GDM1 (cell line): ENCODE measurements around the gene SNRNP48.

Experiments
- DNase-seq: peaks from one replicate; lab custom pipeline; 2025; lab: John Stamatoyannopoulos, UW

Gene SNRNP48

DNA sequence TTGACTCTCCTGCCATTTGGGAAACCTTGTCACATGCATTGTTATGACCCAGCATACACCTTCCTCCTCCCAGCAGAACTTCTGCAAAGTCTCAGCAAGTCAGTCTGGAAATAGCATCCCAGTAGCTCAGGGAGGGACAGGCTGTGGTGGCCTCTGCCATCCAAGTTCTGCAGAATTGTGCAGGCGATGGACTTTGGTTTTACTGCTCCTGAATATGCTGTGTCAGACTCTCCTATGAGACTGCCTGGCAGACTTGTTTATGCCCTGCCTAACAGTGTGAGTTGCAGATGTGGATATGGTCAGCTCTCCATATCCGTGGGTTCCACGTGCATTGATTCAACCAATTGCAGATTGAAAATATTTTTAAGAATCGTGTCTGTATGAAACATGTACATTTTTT is 52.8 kb downstream of the SNRNP48 start:
- DNase-seq = no peak

GRCh38 chr6:7644417-7644816 is 54.4 kb downstream of the SNRNP48 start:
- DNase-seq = no peak

GRCh38 chr6:7646394-7646793 is 56.4 kb downstream of the SNRNP48 start:
- DNase-seq = no peak

GRCh38 chr6:7647504-7647903 is 57.5 kb downstream of the SNRNP48 start:
- DNase-seq = no peak

DNA sequence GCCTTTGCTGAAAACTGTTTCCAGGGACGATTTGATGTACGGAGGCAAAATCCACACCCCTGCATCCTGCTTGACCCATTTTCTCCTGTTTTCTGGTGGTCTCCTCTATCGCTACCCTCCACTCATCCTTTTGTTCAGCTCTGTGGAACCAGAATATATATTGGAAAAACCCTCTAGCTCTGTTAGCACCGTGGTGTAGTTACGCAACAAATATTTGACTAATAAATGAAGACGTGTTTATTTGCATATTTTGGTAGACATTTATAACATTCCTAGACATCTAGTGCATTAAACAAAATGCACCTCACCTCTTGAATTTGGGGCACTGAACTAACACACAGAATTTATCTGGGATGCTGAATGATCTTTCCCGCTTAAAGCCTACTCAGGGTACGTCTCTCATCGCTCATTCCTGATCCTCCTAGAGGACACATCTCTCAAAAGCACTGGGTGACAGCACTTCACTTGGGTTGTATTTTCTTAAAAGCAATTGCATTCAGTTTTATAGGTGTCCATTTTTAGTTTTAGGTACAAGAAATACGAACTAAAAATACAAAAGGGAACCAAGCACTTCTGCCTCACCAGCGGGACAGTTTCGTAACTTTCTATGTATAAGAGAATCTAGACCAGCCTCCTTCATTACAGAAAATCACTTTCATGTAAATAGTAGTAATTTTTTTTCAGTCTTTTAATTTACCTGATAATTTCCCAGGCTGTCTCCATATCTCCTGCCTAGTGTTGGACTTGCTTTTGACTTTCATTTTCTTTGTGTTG is 59.2 kb downstream of the SNRNP48 start:
- no peak for DNase-seq

DNA sequence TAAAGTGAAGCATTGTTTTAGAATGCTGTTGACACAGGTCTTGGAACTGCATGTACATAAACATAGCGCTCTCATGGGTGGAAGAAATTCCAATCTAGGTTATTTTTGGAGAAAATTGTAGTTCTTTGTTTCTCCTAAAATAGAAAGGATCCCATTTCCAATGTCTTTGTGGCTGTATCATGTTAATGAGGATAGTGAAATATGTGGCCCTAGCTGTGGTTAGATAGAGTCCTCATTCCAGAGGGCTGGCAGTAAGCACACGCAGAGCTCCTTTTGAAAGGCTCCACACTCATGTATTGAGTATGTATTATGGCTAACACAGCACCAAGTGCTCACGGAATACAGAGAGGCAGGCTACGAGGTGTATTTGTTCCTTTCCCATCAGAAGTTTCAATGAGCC is 60.9 kb downstream of the SNRNP48 start:
- DNase-seq = no peak

DNA sequence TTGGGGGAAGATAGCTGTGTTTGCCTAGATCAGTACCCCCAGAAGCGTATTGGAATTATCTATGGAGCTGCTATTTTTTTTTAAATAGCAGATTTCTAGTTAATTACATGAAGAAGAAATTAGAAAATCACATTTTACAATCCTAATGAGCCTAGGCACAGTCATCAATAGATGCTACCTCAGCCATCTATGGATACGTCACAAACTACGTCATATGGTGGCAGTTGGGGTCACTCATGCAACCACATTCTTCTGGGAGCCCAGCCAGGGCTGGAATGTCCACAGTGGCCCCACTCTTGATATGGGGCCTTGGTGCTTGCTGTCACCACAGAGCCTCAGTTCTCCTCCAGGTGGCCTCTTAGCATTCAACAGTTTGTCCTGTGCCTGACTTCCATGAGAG is 63.0 kb downstream of the SNRNP48 start:
- DNase-seq = no peak

GRCh38 chr6:7656355-7656754 is 66.4 kb downstream of the SNRNP48 start:
- no peak for DNase-seq

DNA sequence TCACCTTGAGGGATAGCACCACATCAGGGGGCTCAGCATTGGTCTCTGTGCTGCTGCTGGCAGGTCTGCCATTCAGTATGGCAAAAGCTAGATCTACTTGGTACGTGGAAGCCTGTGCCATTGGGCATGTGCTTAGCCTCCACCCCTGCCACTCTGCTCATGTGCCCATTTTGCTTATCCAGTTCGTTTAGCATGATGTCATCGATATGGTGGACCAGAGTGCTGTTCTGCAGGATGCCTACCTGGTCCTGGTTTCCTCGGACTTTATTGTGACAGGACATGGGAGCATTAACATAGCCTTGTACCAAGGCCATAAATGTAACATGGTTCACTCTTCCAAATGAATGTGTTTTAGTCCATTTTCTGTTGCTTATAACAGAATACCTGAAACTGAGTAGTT is 68.5 kb downstream of the SNRNP48 start:
- no peak for DNase-seq

DNA sequence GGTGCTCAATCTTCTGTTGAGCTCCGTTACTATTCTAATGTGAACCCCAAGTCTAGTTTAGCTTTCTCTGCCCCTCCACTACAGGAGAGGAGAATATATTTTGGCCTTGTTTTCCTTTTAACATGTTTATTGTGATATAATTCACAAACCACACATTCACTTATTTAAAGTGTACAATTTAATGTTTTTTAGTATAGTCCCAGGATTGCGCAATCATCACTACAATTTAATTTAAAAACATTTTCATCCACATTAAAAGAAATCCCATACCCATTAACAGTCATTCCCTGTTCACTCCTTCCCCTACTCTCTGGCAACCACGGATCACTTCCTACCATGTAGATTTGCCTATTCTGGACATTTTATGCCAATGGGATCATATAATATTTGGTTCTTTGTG is 71.4 kb downstream of the SNRNP48 start:
- DNase-seq = no peak
